Measurements from ENCODE around the gene DAB2. TPM values are rescaled to one million over a fixed set of nuclear protein-coding genes. Genes with fewer than 3 reads are reported as not detected.
"Not testable (repeated sequence)": the region's sequence is repeated elsewhere in the genome, so short reads cannot be mapped to it uniquely, and the experiment has no call there.

DAB2 gene
- total RNA-seq, 1 donor from 2014 or later: 242 TPM

- no peak for DNase-seq (ENCODE audit: extremely low read depth, low read depth, low spot score)
Measured at GRCh38 chr5:39422728-39423285, 2.0 kb downstream of the DAB2 start.

GRCh38 chr5:39422036-39422606 lies 2.7 kb downstream of the DAB2 start:
- DNase-seq (ENCODE audit: extremely low read depth, low read depth, low spot score): no peak

- DNase-seq (ENCODE audit: extremely low read depth, low read depth, low spot score): no peak
Measured at GRCh38 chr5:39420482-39421145, 4.2 kb downstream of the DAB2 start.

- no peak for DNase-seq (ENCODE audit: extremely low read depth, low read depth, low spot score)
Measured at GRCh38 chr5:39419796-39420195, 5.0 kb downstream of the DAB2 start.

GRCh38 chr5:39417979-39418378 lies 6.8 kb downstream of the DAB2 start:
- DNase-seq (ENCODE audit: extremely low read depth, low read depth, low spot score): no peak

- no peak for DNase-seq (ENCODE audit: extremely low read depth, low read depth, low spot score)
Measured at GRCh38 chr5:39415201-39415600, 9.6 kb downstream of the DAB2 start.

- DNase-seq (ENCODE audit: extremely low read depth, low read depth, low spot score): no peak
Measured at GRCh38 chr5:39414426-39414825, 10.4 kb downstream of the DAB2 start.

GRCh38 chr5:39413771-39414170 lies 11.0 kb downstream of the DAB2 start:
- DNase-seq (ENCODE audit: extremely low read depth, low read depth, low spot score): no peak

GRCh38 chr5:39412721-39413394 lies 11.9 kb downstream of the DAB2 start:
- no peak for DNase-seq (ENCODE audit: extremely low read depth, low read depth, low spot score)

GRCh38 chr5:39411985-39412384 lies 12.8 kb downstream of the DAB2 start:
- no peak for DNase-seq (ENCODE audit: extremely low read depth, low read depth, low spot score)

- DNase-seq (ENCODE audit: extremely low read depth, low read depth, low spot score): no peak
Measured at GRCh38 chr5:39411061-39411460, 13.7 kb downstream of the DAB2 start.

- no peak for DNase-seq (ENCODE audit: extremely low read depth, low read depth, low spot score)
Measured at GRCh38 chr5:39409033-39409432, 15.7 kb downstream of the DAB2 start.

- DNase-seq (ENCODE audit: extremely low read depth, low read depth, low spot score): no peak
Measured at GRCh38 chr5:39405083-39405843, 19.5 kb downstream of the DAB2 start.

GRCh38 chr5:39403761-39404160 lies 21.0 kb downstream of the DAB2 start:
- not testable (repeated sequence) for DNase-seq (ENCODE audit: extremely low read depth, low read depth, low spot score)

- DNase-seq (ENCODE audit: extremely low read depth, low read depth, low spot score): not testable (repeated sequence)
Measured at GRCh38 chr5:39402140-39402539, 22.6 kb downstream of the DAB2 start.

GRCh38 chr5:39400713-39401578 lies 23.8 kb downstream of the DAB2 start:
- DNase-seq (ENCODE audit: extremely low read depth, low read depth, low spot score): no peak

GRCh38 chr5:39399135-39400036 lies 25.4 kb downstream of the DAB2 start:
- DNase-seq (ENCODE audit: extremely low read depth, low read depth, low spot score): peak; percentile 52

- no peak for DNase-seq (ENCODE audit: extremely low read depth, low read depth, low spot score)
Measured at GRCh38 chr5:39396843-39397242, 27.9 kb downstream of the DAB2 start.

- no peak for DNase-seq (ENCODE audit: extremely low read depth, low read depth, low spot score)
Measured at GRCh38 chr5:39395521-39395920, 29.3 kb downstream of the DAB2 start.
